DMS53 treated with DMSO at 0.1 percent for 48 hours (cell line): ENCODE data around the gene GNG7.

Experiments used
- DNase-seq: peaks from one replicate; lab custom pipeline; 2025; ENCODE audit not compliant: unreplicated experiment; lab: John Stamatoyannopoulos, UW

Gene GNG7

DNA sequence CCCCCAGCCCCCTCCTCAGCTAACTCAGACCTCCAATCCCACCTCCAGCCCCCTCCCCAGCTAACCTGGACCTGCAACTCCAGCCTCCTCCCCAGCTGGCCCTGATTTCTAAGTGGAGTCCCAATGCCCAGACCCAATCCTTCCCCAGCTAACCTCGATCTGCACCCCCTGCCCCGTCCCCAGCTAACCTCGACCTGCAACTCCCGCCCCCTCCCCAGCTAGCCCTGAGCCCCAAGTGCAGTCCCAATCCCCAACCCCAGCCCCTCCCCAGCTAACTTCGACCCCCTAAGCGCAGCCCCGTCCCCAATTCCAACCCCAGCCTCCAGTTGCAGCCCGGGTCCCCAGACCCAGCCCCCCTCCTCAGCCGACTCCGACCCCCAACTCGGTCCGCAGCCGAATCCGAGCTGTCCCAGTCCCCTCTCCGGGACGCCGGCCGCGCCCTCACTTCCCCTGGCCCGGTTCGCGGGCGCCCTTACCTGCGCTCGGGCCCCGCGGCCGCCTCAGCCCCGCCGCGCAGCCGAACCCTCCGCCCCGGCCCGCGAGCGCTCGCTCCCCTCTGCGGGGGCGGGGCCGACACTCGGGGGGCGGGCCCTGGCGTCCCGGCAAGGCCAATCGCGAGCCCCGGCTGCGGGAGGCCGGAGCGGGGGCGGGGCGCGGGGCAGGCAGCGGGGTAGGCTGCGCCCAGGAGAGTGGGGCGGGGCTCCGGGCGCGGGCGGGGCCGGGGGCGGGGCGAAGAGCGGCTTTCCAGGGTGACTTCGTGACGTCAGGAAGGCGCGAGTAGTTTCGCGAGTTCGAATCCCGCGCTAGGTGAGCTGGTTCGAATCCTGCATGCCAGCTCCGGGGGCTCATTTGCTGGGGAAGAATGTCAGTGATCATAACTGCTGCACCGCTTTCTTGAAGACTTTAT lies at the start of gene GNG7:
Gene GNG7, minus strand, starts transcription at position 525 of the 907 bp plus-strand sequence. CDS start 182,006 bp downstream, outside the sequence.
- DNase-seq, result no peak

DNA sequence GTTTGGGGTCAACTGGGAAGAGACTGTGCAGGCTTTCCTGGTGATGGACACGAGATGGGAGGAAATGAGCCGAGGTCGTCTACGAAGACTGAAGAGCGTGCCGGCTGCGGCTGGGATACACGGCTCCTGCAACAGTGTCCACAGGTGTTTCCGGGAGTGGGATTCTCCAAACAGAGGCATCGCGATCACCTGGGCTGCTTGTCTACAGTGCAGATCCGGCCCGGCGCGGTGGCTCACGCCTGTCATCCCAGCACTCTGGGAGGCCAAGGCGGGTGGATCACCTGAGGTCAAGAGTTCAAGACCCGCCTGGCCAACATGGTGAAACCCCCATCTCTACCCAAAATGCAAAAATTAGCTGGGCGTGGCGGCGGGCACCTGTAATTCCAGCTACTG lies 48.9 kb upstream of the GNG7 start:
- no peak for DNase-seq

DNA sequence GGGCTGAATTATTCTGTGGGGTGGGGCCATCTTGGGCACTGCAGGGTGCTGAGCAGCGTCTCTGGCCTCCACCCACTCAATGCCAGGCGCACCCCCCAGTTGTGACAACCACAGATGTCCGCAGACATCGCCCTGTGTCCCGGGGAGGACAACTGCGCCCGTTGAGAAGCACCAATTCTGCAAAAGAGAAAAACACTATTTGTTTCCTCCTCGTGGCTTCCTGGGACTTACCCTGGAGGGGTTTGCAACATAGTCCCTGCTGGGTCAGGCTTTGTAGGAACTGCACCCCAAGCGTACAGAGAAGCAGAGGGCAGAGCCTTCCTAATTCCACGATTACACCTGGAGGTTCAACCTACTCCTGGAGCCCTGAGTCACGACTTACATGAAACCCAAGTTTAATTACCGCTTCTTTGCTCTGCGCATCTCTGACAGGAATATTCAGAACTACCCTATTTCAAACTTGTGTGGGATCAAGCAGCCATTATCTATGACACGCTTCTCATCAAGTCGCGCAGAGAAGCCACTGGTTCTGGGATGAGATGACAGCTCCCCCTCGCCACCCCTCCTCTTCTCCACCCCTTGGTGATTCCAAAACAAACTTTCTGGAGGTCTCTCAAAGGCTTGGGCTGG lies 48.4 kb upstream of the GNG7 start:
- no peak for DNase-seq

DNA sequence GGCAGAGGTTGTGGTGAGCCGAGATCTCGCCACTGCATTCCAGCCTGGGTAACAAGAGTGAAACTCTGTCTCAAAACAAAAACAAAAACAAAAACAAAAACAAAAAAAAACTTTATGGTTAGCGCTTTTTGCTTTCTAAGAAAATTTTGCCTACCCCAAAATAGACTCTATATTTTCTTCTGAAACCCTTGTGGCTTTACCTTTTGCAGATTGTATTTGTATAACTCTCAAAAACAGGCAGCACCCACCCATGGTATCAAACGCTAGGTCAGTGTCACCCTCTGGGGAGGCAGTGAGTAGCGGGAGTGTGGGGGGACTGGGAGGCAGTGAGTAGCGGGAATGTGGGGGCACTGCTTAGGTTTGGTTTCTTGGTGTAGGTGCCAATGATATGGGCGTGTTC lies 44.9 kb upstream of the GNG7 start:
- DNase-seq, result no peak

DNA sequence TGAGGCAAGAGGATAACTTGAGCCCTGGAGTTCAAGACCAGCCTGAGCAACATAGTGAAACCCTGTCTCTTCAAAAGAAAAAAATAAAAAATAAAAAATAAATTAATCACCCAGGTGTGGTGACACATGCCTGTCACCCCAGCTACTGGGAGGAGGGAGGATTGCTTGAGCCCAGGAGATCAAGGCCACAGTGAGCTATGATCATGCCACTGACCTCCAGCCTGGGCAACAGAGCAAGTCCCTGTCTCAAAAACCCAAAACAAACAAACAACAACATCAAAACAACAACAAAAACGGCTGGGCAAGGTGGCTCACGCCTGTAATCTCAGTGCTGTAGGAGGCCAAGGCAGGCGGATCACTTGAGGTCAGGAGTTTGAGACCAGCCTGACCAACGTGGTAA lies 41.6 kb upstream of the GNG7 start:
- DNase-seq, result no peak

DNA sequence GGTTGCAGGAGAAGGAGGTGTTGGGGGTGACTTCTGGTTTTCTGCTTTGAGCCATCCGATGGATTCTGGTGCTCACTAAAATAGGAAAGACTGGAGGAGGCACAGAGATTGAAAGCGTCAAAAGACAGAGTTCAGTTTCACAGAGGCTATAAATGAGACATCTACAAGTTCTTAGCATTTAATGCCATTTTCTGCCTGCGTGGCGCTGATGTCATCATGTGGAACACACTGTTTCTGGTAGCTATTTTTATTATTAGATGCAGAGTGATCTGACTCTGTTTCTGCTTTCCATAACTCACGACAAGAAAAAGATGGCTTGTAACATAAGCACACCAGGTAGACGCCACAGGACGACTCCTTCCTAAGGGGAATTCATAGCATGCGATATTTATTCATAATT lies 40.6 kb upstream of the GNG7 start:
- DNase-seq, result no peak

DNA sequence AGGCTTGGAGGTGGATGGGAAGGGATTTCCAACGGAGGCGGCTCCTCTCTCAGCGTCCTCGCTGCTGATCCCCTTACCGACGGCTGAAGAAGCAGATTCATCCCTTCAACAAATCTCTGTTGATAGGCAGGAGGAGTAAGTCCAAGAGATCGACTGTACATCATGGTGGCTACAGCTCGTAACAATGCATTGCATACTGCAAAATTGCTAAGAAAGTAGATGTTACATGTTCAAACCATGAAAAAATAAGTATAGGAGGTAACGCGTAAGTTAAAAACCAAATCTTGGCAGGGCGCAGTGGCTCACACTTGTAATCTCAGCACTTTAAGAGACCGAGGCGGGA lies 37.8 kb upstream of the GNG7 start:
- DNase-seq, result no peak

DNA sequence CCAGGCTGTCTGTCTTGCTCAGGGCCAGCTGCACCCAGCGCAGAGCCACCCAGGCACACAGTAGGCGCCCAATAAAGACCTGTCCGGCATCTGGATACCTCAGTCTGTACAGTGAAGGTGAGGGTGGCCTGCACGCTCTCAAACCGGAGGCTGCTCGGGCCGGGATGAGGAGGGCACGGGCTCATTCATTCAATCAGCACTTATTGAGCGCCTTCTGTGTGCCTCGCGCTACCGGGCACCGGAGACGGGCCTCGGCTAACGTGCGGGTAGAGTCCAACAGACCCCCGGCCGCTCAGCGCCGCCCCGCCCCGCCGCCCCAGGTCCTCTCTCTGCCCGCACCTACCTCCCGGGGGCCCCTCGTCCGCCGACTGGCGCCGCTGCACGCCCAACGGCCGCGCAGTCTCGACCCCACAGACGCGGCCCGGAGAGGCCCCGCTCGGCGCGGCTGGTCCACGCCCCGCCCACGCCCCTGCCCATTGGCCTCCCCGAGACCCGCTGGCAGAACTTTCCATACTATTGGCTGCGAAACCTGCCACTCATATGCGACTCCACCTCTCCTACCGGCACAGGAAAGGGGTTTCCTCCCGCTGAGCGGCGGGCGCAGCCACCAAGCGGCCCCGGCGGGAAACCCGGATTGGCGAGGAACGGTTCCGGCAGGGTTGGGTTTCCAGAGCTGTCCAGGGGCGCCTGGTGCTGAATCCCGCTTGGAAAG lies 37.3 kb upstream of the GNG7 start, which contains the start of gene SLC39A3:
Gene SLC39A3, minus strand, starts transcription at position 416 of the 712 bp plus-strand sequence. CDS start 2,760 bp downstream, outside the sequence.
- peak; percentile 75 for DNase-seq

DNA sequence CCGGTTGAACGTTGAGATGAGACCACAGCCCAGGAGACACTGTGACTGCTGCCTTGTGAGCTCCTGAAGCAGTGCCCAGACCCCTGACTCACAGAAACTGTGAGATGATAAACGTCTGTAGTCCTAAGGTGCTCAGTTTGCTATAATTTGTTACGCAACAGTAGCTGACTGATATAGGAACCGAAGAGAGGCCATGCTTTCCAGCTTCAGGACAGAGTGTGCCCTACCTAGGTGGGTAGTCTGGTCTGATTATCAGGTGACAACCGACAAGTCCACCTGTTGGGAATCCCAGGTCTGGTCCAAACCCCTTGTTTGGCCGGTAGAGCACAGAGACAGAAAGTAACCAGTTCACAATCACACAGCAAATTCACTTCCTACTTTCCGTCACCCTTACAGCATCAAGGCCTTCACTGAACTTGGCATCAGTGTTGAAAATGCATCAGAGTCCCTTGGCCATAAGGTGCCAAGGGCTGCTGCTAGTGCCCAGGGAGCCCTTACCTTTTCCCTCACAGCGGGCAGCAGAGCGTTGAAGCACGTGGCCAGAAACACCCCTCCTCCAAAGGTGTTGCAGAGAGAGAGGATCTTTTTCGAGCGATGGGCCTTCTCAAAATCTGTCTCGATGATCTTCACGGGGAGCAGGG lies 34.2 kb upstream of the GNG7 start:
- DNase-seq, result no peak

DNA sequence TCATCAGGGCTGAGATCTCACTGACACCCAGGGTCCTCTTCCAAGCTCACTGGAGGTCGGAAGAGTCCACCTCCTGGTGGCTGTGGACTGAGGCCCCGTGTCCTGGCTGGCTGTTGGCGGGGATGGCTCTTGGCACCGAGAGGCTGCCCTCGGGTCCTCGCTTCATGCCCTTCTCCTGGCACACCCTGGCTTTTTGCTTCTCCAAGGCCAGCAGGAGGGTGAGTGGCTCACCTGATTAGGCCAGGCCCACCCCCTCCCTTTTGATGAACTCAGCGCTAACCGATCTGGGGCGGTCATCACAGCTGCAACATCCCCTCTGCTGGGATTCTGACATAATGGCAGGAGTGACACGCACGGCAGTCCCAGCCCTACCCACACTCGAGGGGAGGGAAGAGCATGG lies 32.9 kb upstream of the GNG7 start:
- no peak for DNase-seq

DNA sequence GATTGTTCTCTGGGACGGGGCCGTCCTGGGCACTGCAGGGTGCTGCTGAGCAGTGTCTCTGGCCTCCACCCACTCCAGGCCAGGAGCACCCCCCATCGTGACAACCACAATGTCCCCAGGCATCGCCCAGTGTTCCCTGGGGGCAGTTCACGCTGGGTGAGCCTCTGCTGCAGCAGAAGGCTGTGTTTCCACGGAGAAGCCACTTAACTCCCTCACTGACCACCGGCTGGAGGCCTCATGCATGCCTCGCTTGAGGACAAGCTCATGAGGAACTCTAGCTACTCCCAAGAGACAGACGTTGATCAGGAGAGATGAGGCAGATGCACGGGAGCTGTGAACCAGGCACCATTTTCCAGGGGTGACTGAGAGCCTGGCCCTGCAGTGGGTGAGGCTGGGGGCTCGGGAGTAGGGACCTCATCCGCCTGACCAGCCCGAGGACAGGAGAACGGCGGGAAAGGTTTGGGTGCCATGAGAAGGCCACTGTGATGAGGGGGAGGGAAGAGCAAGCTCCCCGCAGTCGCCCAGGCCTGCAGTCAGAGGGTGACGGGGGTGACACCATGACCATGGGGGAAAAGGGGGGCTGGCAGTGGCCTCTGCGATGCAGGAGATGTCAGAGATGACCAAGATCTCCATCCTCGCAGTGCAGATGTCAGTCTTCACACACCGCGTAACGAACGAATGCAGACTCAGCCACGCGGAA lies 32.2 kb upstream of the GNG7 start:
- no peak for DNase-seq

DNA sequence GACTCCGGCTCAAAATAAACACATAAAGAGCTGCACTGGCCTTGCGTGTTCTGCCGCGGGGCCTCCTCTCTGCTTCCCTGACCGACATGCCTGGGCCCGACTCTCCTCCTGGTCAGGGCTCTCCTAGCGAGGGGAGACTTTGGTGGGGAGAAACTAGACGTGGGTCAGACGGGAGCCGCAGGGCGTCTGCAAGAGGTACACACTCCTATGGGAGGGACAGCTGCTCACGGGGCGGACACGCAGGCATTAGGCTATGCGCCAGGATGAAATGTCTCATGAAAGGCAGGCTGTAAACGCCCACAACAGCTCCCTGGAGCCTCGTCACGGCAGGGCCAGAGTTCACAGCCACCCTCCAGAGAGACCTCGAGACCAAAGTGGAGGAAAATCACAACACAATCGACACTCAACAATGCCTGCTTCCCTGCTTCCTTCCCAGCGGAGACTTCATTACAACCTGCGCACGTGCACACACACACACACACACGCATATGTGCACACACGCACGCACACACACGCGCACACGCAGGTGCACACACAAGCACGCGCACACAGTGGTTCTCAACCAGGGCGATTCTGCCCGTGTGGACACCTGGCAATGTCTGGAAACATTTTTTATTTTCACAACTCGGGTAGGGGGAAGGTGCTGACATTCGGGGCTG lies 31.6 kb upstream of the GNG7 start:
- no peak for DNase-seq

DNA sequence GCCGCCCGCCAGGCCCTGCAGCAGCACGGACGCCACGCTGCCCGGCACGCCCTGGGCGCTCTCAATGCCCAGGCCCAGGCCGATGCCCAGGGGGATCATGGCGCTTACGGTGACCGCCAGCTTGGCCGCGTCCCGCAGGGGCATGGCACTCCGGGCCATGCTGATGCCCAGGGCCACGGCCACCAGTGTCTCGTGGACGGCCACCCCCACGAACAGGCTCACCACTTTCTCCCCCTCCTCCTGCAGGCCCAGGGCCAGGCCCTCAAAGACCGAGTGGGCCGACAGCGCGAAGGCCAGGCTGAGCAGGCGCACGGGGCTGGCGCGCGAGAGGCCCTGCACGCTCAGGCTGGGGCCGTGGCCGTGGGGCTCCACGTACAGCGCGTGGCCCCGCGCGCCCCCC lies 30.4 kb upstream of the GNG7 start:
- DNase-seq, result no peak

DNA sequence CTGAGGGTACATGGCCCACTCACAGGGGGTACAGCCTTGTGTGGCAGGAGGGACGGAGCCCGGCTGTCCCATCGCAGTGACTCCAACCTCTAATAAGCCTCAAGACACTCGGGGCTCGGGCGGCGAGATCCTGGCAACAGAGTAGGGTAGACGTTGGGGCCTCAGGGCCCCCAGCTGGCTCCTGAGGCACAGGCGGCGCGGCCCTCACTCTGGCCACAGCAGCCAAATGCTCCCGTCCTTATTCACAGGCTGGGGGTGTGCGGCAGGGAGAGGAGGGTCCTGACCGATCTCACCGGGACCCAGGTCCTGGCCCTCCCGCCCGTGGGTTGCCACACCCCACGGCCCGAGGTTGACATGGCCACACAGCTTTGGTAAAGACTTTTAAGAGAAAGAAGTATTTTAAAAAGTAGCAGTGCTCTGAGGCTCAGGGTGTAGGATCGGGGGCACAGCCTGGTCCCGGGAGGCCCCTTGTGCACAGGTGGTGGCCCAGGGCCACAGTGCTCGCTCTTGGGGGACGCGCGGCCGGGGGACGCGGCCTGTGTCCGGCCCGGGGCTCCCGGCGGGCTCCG lies 29.7 kb upstream of the GNG7 start:
- no peak for DNase-seq

DNA sequence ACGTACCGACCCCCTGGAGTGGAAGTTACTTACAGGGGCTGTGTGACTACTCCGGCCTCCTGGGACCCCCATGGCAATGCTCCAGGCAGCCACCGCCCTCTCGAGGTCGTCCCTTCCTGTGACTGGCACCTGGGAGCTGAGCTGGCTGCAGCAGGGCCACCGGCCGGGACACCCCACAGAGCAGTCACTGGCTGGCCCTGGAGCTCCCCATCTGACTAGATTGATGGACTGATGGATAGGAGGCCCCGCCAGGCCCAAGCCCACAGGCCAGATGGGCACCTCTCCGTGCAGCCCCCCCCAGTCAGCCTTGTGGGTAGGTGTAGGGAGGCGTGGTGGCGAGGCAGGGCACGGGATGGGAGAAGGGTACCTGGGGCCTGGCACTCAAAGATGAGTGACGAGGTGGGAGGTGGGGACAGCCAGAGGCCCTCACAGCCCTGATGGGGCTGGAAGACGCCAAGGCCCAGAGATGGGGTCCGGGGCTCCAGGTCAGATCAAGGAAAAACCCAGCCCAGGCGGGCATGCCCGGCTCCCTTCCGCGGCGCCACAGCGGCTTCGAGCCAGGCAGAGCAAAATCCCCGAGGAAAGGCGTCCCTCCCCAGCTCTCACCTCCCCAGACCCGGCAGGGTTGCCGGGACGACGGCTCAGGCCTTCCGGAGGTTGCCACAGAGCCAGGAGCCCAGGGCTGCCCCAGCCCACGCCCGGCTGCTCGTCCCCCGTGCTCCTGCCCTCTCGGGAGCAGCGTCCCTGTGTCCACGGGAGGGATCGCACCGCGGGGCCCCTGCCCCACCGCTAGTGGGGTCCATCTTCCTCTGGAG lies 28.9 kb upstream of the GNG7 start:
- DNase-seq, result no peak

DNA sequence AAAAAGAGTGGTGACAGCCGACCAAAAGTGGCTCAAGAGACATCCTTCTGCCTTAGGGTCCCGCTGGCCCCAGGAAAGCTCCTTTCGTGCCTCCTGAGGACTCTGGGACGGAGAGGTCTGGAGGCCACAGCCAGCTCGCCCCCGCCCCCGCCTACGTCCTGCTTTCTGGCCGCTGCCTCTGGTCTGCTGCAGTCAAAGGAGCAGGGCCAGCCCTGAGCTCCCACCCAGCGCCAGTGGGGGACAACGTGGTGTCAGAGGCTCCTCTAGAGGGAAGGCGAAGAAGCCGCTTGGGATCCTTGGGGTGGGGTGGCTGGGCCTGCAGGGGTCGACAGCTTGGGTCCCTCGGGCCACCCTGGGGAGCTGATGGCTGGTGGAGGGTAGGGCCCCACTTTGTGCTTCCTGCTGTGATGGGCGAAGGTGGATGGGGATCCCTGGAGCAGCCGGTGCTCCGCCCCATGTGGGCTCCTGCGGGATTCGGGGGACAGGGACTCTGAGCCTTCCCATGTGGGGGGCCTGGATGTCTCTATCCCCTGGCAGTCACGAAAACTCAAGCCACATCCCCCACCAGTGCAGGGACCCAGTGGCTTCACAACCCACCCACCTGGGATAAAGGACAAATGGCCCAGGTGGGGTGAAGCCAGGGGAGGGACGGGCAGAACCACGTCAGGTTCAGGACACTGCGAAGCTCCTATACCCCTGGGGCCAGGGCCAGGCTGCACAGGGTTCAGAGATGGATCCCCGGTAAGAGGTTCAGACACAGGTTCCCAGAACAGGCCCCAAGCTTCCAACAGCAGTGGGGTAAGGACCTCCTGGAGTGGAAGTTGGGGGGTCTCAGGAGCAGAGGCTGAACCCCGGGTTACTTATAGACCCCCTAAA lies 27.7 kb upstream of the GNG7 start:
- DNase-seq, result no peak

DNA sequence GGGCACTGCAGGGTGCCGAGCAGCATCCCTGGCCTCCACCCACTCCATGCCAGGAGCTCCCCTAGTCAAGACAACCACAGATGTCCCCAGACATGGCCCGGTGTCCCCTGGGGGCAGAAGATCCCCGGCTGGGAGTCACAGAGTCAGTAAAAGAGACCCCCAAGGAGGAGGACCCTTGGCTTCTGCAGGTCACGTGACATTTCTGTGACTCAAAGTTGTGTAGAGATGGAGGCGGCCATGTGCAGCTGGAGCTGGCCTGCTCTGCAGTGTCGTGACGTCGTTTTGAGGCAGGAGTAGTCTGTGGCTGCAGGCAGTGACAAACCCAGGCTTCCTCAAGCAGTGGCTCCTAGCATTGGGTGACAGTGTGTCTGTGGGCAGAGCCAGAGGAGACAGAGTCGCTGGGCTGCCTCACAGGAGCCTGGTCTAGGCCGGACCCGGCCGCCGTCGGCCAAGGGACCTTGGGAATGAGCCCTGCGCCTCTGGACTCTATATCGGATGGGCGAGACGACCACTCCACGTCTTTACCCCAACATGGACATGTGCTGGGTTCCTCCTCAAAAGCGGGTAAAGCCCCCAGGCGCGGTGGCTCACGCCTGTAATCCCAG lies 26.4 kb upstream of the GNG7 start:
- DNase-seq, result no peak

DNA sequence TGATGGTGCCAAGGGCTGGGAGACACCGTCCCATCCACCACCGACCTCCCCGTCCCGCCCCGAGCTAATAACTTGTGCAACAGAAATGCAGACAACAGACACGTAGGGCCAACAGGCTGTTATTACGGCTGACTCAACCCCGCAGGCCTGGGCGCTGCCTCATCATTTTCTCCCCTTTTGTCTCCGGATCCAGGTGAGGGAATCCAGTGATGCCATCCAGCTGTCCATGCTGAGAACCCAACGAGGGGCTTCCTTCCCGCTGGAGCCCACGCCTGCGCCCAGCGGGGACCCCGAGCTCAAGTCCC lies 25.1 kb upstream of the GNG7 start:
- DNase-seq, result no peak
